Loucy (cell line): ENCODE results near the gene LOX.

Source experiments
- CTCF ChIP-seq: fragments of 200-600 bp; sonication (generic); conservative IDR thresholded peaks from 2 replicates; pipeline ENCODE4 v1.5.1; 2014; ENCODE audit warnings: mild to moderate bottlenecking, antibody characterized with exemption, low read length
- EZH2phosphoT487 ChIP-seq: fragments of 200-600 bp; IDR thresholded peaks from 2 replicates; pipeline ENCODE4 v1.6.1; 2018; ENCODE audit warnings: antibody characterized with exemption, mild to moderate bottlenecking, moderate library complexity, borderline replicate concordance

- TF ChIP-seq CTCF (no peak), EZH2phosphoT487 (no peak)
Observed at GRCh38 chr5:122089096-122090013, 11.3 kb upstream of the LOX start.
